Adrenal gland (tissue), 5 donors: ENCODE results near the gene CCSER1.
"Not testable (repeated sequence)": the region's sequence is repeated elsewhere in the genome, so short reads cannot be mapped to it uniquely, and the experiment has no call there.

Source experiments
- CTCF ChIP-seq, 6 experiments: fragments of 450-650 bp in 4 of 6; fragments of 200-600 bp in 2 of 6; sonication (generic) in 1 of 6; IDR thresholded peaks; 1 replicate in 5 of 6; 2 replicates in 1 of 6; pipeline versions ENCODE4 v1.5.1 to v1.8.0; 2016 to 2021; ENCODE audit warnings: antibody characterized with exemption in 6 of 6, mild to moderate bottlenecking in 2 of 6, moderate library complexity in 1 of 6
- POLR2A ChIP-seq, 2 donors: fragments of 450-650 bp; IDR thresholded peaks; one replicate each; pipeline ENCODE4 v1.6.1; 2017; ENCODE audit warnings: antibody characterized with exemption in 2 of 2, mild to moderate bottlenecking in 2 of 2, moderate library complexity in 1 of 2
- donor health status: DM: no; HTN: no; CAD: no.

DNA sequence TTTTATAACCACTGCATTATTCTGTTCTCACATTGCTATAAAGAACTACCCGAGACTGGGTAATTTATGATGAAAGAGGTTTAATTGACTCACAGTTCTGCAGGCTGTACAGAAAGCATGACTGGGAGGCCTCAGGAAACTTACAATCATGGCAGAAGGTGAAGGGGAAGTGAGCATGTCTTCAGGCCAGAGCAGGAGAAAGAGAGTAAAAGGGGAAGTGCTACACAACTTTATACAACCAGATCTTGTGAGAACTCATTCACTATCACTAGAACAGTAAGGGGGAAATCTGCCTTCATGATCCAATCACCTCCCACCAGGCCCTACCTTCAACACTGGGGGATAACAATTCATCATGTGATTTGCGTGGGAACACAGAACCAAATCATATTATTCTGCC is 1199.0 kb downstream of the CCSER1 start:
- not testable (repeated sequence) for TF ChIP-seq CTCF, POLR2A (IDR thresholded peaks at IDR 0.05)
